ENCODE results near the gene NR6A1.
"Not testable (repeated sequence)": the region's sequence is repeated elsewhere in the genome, so short reads cannot be mapped to it uniquely, and the experiment has no call there.

The NR6A1 gene

DNA sequence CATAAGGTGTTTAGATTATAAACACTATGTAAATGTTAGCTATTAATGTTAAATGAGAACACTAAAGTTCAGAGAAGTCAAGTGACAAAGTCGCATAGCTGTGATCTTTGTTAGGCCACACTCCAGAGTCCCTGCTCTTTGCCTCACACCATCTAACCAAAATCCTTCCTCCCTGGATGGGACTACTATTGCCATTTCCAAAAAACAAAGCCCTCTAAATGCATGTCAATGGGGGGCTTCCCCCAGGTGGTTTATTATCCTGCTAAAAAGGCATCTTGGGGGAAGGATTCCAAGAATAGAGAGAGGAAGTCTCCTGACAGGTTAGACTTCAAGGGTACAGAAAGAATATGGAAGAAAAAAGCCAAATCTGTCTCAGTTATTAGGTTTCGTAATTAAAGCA, 10.4 kb downstream of the NR6A1 start:
- no peak for DNase-seq (ENCODE audit: low read depth in 2 of 2)

DNA sequence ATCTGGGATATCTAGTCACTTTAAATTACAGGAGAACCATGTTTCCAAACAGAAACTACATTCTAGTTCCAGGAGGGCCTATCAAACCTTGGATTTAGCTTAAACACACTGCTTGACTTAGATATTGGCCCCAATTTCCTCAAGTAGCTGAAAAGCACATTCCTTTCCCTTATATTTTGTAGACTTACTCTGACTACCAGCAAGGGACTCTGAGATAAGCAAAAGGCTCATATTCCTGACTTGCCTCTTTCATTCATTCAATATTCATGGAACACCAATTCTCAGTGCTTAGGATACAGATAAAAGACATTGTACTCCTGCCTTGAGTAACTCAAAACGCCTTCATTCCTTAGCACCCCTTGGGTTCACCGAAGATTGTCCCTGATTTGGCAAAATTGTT, 11.8 kb downstream of the NR6A1 start:
- no peak for DNase-seq (ENCODE audit: low read depth in 2 of 2)

- DNase-seq (ENCODE audit: low read depth in 2 of 2) = no peak
These were observed 12.4 kb downstream of the NR6A1 start for GRCh38 chr9:124758691-124759090.

DNA sequence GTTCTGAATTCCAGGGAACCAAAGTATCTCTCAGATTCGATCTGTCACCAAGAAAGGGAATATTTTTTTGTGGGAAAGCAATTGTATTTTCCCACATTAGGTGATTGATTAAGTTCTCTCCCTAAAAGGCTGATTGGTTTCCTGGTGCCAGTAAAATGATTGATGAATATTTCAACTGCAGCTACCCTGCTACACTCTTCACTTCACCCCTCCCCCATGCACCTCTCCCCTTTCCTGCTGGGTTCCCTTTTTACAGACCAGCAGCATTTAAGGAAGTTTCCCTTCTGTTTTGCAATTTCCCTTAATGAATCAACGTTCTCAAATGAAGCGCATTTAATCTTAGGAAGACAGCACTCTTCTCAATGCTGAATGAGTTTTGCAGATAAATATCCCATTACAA, 13.1 kb downstream of the NR6A1 start:
- no peak for DNase-seq (ENCODE audit: low read depth in 2 of 2)

GRCh38 chr9:124757616-124758015, 13.5 kb downstream of the NR6A1 start:
- DNase-seq (ENCODE audit: low read depth in 2 of 2) = no peak

DNA sequence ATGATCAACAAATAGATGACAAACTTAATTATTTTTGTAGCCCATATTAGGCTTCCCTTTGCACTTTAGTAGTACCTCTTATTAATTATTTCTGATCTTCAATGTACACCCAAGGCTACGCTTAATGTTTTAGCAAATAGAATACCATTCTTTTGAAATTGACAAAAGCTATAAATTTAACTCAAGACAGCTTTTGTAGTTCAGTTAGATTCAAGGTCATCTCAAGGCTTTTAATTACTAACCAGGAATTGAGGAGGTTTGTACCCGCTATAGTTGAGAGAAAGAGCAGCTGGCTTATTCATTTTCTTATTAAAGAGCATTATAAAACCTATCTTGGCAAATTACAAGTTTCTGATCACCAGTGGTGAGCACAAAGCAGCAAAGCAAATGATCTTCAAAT, 15.1 kb downstream of the NR6A1 start:
- DNase-seq (ENCODE audit: low read depth in 2 of 2) = no peak

DNA sequence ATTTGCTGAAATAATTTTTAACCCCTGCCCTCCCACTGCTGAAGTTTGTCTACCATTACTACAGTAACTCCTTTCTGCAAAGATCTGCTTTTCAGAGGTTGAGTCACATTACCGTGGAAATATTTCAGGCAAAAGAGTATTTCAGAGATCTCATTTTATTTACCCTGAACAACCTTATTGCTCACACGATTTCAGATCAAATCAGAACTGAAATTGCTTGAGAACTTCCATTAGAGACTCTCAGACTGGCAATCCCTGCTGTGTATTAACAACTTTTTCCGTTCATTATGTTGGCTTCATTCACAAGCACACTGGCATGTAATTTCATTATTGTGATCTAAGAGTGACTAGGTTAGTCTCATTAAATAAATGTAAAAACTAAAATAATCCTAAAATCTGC, 16.1 kb downstream of the NR6A1 start:
- no peak for DNase-seq (ENCODE audit: low read depth in 2 of 2)

- no peak for DNase-seq (ENCODE audit: low read depth in 2 of 2)
These were observed 16.8 kb downstream of the NR6A1 start for GRCh38 chr9:124754289-124754688.

DNA sequence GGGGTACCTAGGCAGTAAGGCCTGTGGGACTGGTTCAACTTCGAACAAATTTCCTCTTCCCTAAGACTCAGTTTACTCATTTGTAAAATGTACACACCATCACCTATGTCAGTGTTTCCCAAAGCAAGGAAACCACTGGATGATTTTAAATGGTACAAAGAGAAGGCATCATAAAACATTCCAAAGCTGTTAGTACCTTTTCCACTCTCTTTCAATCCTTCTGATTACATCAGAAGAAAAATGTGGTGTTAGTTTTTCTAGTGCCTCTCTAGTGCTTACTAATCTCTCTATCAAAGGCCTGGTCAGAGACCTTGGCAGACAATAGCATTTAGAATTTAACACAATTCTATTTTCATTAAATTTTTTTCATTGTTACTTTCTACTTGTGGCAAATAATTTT, 18.1 kb downstream of the NR6A1 start:
- no peak for DNase-seq (ENCODE audit: low read depth in 2 of 2)

GRCh38 chr9:124749781-124750180, 21.3 kb downstream of the NR6A1 start:
- no peak for DNase-seq (ENCODE audit: low read depth in 2 of 2)

DNA sequence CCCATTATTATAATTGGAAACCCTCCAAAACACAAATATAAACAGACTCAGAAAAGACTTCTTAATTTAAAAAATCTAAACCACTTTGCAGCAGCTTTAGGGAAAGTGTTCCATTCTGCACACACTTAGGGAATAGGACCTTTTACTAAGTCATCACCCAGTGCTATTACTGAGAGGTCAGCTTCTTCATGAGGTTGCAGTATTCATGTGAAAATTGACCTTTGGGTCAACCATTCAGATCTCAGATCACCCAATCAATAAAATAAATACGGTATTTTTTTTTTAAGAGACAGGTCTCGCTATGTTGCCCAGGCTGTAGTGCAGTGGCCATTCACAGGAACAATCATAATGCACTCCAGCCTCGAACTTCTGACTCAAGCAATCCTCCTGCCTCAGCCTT, 21.8 kb downstream of the NR6A1 start:
- DNase-seq (ENCODE audit: low read depth in 2 of 2) = no peak

- DNase-seq (ENCODE audit: low read depth in 2 of 2) = no peak
These were observed 24.0 kb downstream of the NR6A1 start for GRCh38 chr9:124747065-124747464.

DNA sequence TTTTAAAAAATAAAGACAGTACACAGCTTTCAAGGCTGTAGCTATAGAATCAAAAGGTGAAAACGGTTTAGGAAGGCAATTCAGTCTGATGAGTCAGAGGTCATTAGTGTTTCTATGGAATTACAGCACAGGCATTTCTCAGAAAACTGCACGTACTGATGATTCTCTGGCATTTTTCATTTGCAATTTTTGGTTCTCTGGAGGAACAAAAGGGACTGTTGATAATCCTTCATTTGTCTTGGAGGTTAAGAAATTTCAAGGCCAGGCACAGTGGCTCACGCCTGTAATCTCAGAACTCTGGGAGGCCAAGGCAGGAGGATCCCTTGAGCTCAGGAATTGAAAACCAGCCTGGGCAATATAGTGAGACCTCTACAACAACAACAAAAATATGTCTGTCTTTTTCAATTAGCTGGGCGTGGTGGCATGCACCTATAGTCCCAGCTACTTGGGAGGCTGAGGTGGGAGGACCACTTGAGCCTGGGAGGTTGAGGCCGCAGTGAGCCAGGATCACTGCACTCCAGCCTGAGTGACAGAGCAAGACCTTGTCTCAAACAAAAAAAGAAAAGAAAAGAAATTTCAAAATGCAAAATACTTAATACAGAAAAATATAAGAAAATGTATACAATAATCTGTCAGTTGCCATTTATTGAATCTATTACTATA, 27.3 kb downstream of the NR6A1 start:
- no peak for DNase-seq (ENCODE audit: low read depth in 2 of 2)

GRCh38 chr9:124742940-124743339, 28.2 kb downstream of the NR6A1 start:
- DNase-seq (ENCODE audit: low read depth in 2 of 2) = no peak

DNA sequence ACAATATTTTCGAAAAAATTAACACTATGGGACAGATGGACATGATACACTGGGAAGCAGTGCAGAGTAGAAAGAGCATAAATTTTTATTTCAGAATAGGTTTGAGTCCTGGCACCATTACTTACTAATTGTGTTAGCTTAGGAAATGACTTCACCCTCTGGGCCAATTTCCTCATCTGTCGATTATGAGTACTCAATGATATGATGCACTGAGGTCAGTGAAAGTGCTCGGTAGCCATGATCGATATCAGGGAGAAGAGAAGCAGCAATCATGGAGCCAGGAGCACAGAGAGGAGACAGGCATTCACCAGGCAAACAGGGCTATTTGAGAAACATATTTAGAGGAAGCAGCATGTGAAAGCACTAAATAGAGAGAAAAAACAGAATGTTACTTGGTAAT, 29.4 kb downstream of the NR6A1 start:
- no peak for DNase-seq (ENCODE audit: low read depth in 2 of 2)

DNA sequence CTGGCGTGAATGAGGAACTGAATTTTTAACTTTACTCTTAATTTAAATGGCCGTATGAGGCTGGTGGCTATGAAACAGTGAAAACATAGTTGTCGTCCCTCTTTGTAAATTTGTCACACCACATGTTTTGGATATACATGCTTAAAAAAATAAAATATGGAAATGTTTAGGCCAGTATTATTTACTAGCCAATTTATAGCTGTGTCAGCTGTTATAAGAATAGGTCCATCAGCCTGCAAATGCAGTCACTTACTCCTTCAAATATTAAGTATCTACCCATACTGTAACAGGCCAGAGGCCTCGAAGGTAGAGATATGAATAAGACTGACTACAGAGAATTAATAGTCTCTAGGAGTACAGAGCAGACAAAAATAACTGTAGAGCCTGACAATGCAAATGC, 30.0 kb downstream of the NR6A1 start:
- no peak for DNase-seq (ENCODE audit: low read depth in 2 of 2)

DNA sequence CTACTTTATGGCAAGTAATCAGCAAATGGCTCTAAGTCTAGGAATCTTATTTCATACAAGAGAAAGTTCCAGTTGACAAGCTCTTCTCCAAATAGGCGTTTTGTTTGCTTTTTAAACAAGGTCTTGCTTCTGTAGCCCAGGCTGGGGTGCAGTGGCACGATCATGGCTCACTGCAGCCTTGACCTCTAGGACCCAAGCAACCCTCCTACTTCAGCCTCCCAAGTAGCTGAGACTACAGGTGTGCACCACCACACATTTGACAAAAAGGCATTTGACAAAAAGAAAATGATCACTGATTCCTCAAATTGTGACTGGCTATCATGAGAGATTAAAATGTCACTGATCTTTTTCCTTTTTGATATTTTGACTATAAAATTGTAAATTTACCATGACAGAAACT, 31.8 kb downstream of the NR6A1 start:
- DNase-seq (ENCODE audit: low read depth in 2 of 2) = no peak

GRCh38 chr9:124738075-124738474, 33.0 kb downstream of the NR6A1 start:
- DNase-seq (ENCODE audit: low read depth in 2 of 2) = not testable (repeated sequence)

DNA sequence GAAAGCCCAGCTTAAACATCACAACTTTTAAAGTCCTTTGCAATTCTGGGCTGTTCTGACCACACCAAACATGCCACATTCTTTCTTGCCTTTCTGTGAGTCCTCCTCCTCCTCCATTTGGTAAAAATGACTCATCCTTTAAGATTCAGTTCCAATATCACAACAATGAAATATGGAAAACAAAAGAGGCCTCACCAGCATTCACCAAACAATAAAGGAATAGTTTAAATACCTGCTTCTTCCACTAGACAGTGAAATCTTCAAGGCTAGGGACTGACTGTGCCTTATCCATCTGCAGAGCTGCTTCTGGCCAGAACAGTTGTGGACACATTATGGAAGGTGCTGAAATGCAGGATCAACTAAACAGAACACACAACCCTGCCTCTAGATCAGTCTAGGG, 36.0 kb downstream of the NR6A1 start:
- no peak for DNase-seq (ENCODE audit: low read depth in 2 of 2)

- DNase-seq (ENCODE audit: low read depth in 2 of 2) = not testable (repeated sequence)
These were observed 36.4 kb downstream of the NR6A1 start for GRCh38 chr9:124734741-124735083.

- no peak for DNase-seq (ENCODE audit: low read depth in 2 of 2)
These were observed 37.0 kb downstream of the NR6A1 start for GRCh38 chr9:124733964-124734740.

- no peak for DNase-seq (ENCODE audit: low read depth in 2 of 2)
These were observed 40.3 kb downstream of the NR6A1 start for GRCh38 chr9:124730772-124731171.

GRCh38 chr9:124726886-124727285, 44.2 kb downstream of the NR6A1 start:
- DNase-seq (ENCODE audit: low read depth in 2 of 2) = no peak

GRCh38 chr9:124725068-124725452, 46.1 kb downstream of the NR6A1 start:
- DNase-seq (ENCODE audit: low read depth in 2 of 2) = no peak
